Measurements from ENCODE around the gene MAGI3.
A peak's percentile ranks its signal among the peaks of the same experiment; 100 is the strongest.

Gene MAGI3

GRCh38 chr1:113396585-113396984 is 6.3 kb downstream of the MAGI3 start (continued):
- TF ChIP-seq AEBP2 (tag by site-specific recombination; IDR thresholded peaks at IDR 0.05; ENCODE audit: borderline replicate concordance): no peak
- TF ChIP-seq ZNF426 (tag by site-specific recombination; IDR thresholded peaks at IDR 0.05): no peak
- no peak for TF ChIP-seq KLF17 (tag by site-specific recombination; IDR thresholded peaks at IDR 0.05)
- no peak for TF ChIP-seq ZNF658 (tag by site-specific recombination; IDR thresholded peaks at IDR 0.05)
- TF ChIP-seq ZFP41 (tag by site-specific recombination; IDR thresholded peaks at IDR 0.05; ENCODE audit: borderline replicate concordance): no peak
- no peak for TF ChIP-seq SP3 (tag by site-specific recombination; IDR thresholded peaks at IDR 0.05)
- TF ChIP-seq KLF8 (tag by site-specific recombination; IDR thresholded peaks at IDR 0.05): no peak
- no peak for TF ChIP-seq ZNF366 (tag by site-specific recombination; conservative IDR thresholded peaks at IDR 0.05)
- no peak for TF ChIP-seq ZNF121 (tag by site-specific recombination; IDR thresholded peaks at IDR 0.05)
- TF ChIP-seq ZNF280D (tag by site-specific recombination; IDR thresholded peaks at IDR 0.05): no peak
- peak; percentile 50; the same call in 1 of the 2 replicates for TF ChIP-seq ZEB2 (tag by site-specific recombination; IDR thresholded peaks at IDR 0.05)
- TF ChIP-seq OVOL3 (tag by site-specific recombination; IDR thresholded peaks at IDR 0.05): no peak
- no peak for TF ChIP-seq ELK4 (IDR thresholded peaks at IDR 0.05; ENCODE audit: borderline replicate concordance, low read depth, low read length)
- no peak for TF ChIP-seq ZSCAN16 (tag by site-specific recombination; IDR thresholded peaks at IDR 0.05)
- no peak for TF ChIP-seq ZNF561 (tag by site-specific recombination; IDR thresholded peaks at IDR 0.05; ENCODE audit: borderline replicate concordance)
- no peak for TF ChIP-seq ZNF362 (tag by site-specific recombination; IDR thresholded peaks at IDR 0.05)
- no peak for TF ChIP-seq ZNF26 (tag by site-specific recombination; IDR thresholded peaks at IDR 0.05)
- TF ChIP-seq ZNF645 (tag by site-specific recombination; IDR thresholded peaks at IDR 0.05): no peak
- no peak for TF ChIP-seq ZNF37A (tag by site-specific recombination; IDR thresholded peaks at IDR 0.05)
- TF ChIP-seq SP7 (tag by site-specific recombination; IDR thresholded peaks at IDR 0.05): no peak
- no peak for TF ChIP-seq INSM2 (tag by site-specific recombination; IDR thresholded peaks at IDR 0.05)
- TF ChIP-seq ZNF530 (tag by site-specific recombination; IDR thresholded peaks at IDR 0.05; ENCODE audit: low read depth): no peak
- TF ChIP-seq ZNF155 (tag by site-specific recombination; IDR thresholded peaks at IDR 0.05): no peak
- no peak for TF ChIP-seq ZNF510 (tag by site-specific recombination; IDR thresholded peaks at IDR 0.05; ENCODE audit: insufficient replicate concordance)
- no peak for TF ChIP-seq ZNF214 (tag by site-specific recombination; IDR thresholded peaks at IDR 0.05; ENCODE audit: borderline replicate concordance)
- peak; percentile 72 for TF ChIP-seq IKZF3 (tag by site-specific recombination; IDR thresholded peaks at IDR 0.05)
- TF ChIP-seq ZNF747 (tag by site-specific recombination; IDR thresholded peaks at IDR 0.05): no peak
- TF ChIP-seq ZNF830 (tag by site-specific recombination; IDR thresholded peaks at IDR 0.05; ENCODE audit: low read depth): no peak
- no peak for TF ChIP-seq ZNF555 (tag by site-specific recombination; conservative IDR thresholded peaks at IDR 0.05)
